ENCODE data around the gene GLI2. TPM values are rescaled to one million over a fixed set of nuclear protein-coding genes. Genes with fewer than 3 reads are reported as not detected.

The GLI2 gene
- total and polyA plus RNA-seq, 2 of the 13 experiments (the other 11 are each of a cell fraction or from before 2014, with no cell fraction given): not detected

GRCh38 chr2:120766470-120767351 is 31.0 kb downstream of the GLI2 start:
- Histone ChIP-seq H2AFZ (ENCODE audit: low read length) (no peak overlapping the region), H3K4me3 (replicated peaks in 1 of 3; ENCODE audit: insufficient read depth in 1 of 3, low read depth in 2 of 3, low read length in 3 of 3) (no peak overlapping the region), H3K79me2 (ENCODE audit: insufficient read depth, low read length) (no peaks in the 10 kb centered on the region), H3K9me3 (ENCODE audit: low read length) (no peaks in the 10 kb centered on the region), H3K9ac (ENCODE audit: insufficient read depth, low read depth, low read length) (no peak overlapping the region), H3K36me3 (replicated peaks in 1 of 2; ENCODE audit: control insufficient read depth in 1 of 2, insufficient read depth in 2 of 2, low read length in 2 of 2) (no peaks in the 10 kb centered on the region), H4K20me1 (ENCODE audit: insufficient read depth, low read length) (no peaks in the 10 kb centered on the region), H3K27me3 (ENCODE audit: control insufficient read depth in 1 of 2, insufficient read depth in 2 of 2, low read length in 2 of 2) (peaks cover 18 to 93% of the 10 kb centered on the region in 2 experiments; a peak in 4 of 5 replicates), H3K4me2 (ENCODE audit: low read depth, low read length) (no peak overlapping the region), H3K4me1 (ENCODE audit: insufficient read depth, low read length) (no peaks in the 10 kb centered on the region), H3K27ac (ENCODE audit: extremely low read length, insufficient read depth, low read length) (no peak overlapping the region)
- 41% methylated on average over 11 of the region's 14 CpGs for WGBS (ENCODE audit: low lambda C conversion rate)
- in situ Hi-C loops (cut with HindIII; ENCODE audit: extremely low pct_ligation_motif_present, low pct_unique_long_range_greater_than_20kb): no loop called here
- CTCF ChIA-PET (ENCODE audit: low intra/inter-chr PET ratio, low total read pairs): no interaction called here
- intact Hi-C loops (cut with micrococcal nuclease; ENCODE audit: unreplicated experiment): no loop called here
- BruUV-seq (replicated peaks): no TSS peak
- no peak for ATAC-seq
- POLR2A ChIA-PET: no interaction called here
- no peak for DNase-seq (ENCODE audit: low spot score)
- FAIRE-seq: no peak
- no peak for TF ChIP-seq ZNF484 (CRISPR knock-in tag; IDR thresholded peaks at IDR 0.05; ENCODE audit: borderline replicate concordance, low read depth)
- no peak for TF ChIP-seq ZNF619 (CRISPR knock-in tag; IDR thresholded peaks at IDR 0.05)
- TF ChIP-seq ZUFSP (CRISPR knock-in tag; IDR thresholded peaks at IDR 0.05; ENCODE audit: borderline replicate concordance): no peak
- no peak for TF ChIP-seq ATM (IDR thresholded peaks at IDR 0.05; ENCODE audit: borderline replicate concordance)
- TF ChIP-seq REL (CRISPR knock-in tag; conservative IDR thresholded peaks at IDR 0.05): no peak
- no peak for TF ChIP-seq ZNF431 (CRISPR knock-in tag; IDR thresholded peaks at IDR 0.05; ENCODE audit: borderline replicate concordance, low read depth)
- TF ChIP-seq ZBTB7A (CRISPR knock-in tag; IDR thresholded peaks at IDR 0.05): no peak
- TF ChIP-seq, protein P1, sequence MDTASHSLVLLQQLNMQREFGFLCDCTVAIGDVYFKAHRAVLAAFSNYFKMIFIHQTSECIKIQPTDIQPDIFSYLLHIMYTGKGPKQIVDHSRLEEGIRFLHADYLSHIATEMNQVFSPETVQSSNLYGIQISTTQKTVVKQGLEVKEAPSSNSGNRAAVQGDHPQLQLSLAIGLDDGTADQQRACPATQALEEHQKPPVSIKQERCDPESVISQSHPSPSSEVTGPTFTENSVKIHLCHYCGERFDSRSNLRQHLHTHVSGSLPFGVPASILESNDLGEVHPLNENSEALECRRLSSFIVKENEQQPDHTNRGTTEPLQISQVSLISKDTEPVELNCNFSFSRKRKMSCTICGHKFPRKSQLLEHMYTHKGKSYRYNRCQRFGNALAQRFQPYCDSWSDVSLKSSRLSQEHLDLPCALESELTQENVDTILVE (CRISPR knock-in tag; IDR thresholded peaks at IDR 0.05): no peak
- TF ChIP-seq CBX2 (IDR thresholded peaks at IDR 0.05; ENCODE audit: low read depth, low read length): no peak
- TF ChIP-seq CBX2 (CRISPR knock-in tag; IDR thresholded peaks at IDR 0.05; ENCODE audit: low read depth): no peak
- TF ChIP-seq, protein P2, sequence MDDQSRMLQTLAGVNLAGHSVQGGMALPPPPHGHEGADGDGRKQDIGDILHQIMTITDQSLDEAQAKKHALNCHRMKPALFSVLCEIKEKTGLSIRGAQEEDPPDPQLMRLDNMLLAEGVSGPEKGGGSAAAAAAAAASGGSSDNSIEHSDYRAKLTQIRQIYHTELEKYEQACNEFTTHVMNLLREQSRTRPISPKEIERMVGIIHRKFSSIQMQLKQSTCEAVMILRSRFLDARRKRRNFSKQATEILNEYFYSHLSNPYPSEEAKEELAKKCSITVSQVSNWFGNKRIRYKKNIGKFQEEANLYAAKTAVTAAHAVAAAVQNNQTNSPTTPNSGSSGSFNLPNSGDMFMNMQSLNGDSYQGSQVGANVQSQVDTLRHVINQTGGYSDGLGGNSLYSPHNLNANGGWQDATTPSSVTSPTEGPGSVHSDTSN (CRISPR knock-in tag; IDR thresholded peaks at IDR 0.05; ENCODE audit: borderline replicate concordance): no peak
- TF ChIP-seq, protein P3, sequence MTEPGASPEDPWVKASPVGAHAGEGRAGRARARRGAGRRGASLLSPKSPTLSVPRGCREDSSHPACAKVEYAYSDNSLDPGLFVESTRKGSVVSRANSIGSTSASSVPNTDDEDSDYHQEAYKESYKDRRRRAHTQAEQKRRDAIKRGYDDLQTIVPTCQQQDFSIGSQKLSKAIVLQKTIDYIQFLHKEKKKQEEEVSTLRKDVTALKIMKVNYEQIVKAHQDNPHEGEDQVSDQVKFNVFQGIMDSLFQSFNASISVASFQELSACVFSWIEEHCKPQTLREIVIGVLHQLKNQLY (CRISPR knock-in tag; IDR thresholded peaks at IDR 0.05): no peak
- no peak for TF ChIP-seq MEIS2 (CRISPR knock-in tag; IDR thresholded peaks at IDR 0.05)
- no peak for TF ChIP-seq ZBTB10 (CRISPR knock-in tag; IDR thresholded peaks at IDR 0.05; ENCODE audit: borderline replicate concordance)
- no peak for TF ChIP-seq TBP (CRISPR knock-in tag; IDR thresholded peaks at IDR 0.05)
- no peak for TF ChIP-seq DMAP1 (CRISPR knock-in tag; IDR thresholded peaks at IDR 0.05)
- TF ChIP-seq HMGA1 (CRISPR knock-in tag; conservative IDR thresholded peaks at IDR 0.05): no peak
- TF ChIP-seq ZNF446 (CRISPR knock-in tag; IDR thresholded peaks at IDR 0.05): no peak
